RKO (cell line): ENCODE measurements around the gene MTHFD1L.
"Not testable (repeated sequence)": the region's sequence is repeated elsewhere in the genome, so short reads cannot be mapped to it uniquely, and the experiment has no call there.

Experiments
- DNase-seq: peaks from one replicate; pipeline ENCODE4 v3.0.0-alpha.2; 2016; ENCODE audit warnings: low spot score

Gene MTHFD1L

DNA sequence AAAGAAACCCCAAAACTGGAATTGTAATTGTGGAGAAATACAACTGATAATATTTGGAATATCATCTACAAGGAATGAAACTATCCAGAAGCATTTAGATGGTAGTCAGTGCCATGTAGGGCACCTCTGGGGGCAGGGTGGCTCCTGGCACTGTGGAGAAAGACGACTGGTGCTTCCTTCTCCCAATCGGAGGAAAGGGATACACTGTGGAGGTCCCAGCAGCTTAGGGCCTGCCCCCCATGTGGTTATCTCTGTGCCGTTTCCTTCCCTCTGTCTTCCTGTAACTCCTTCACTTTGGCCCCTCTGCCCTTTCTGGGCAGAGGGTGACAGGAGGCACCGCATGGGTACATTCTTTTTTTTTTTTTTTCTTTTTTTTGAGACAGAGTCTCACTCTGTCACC is 178.4 kb downstream of the MTHFD1L start:
- DNase-seq = no peak

DNA sequence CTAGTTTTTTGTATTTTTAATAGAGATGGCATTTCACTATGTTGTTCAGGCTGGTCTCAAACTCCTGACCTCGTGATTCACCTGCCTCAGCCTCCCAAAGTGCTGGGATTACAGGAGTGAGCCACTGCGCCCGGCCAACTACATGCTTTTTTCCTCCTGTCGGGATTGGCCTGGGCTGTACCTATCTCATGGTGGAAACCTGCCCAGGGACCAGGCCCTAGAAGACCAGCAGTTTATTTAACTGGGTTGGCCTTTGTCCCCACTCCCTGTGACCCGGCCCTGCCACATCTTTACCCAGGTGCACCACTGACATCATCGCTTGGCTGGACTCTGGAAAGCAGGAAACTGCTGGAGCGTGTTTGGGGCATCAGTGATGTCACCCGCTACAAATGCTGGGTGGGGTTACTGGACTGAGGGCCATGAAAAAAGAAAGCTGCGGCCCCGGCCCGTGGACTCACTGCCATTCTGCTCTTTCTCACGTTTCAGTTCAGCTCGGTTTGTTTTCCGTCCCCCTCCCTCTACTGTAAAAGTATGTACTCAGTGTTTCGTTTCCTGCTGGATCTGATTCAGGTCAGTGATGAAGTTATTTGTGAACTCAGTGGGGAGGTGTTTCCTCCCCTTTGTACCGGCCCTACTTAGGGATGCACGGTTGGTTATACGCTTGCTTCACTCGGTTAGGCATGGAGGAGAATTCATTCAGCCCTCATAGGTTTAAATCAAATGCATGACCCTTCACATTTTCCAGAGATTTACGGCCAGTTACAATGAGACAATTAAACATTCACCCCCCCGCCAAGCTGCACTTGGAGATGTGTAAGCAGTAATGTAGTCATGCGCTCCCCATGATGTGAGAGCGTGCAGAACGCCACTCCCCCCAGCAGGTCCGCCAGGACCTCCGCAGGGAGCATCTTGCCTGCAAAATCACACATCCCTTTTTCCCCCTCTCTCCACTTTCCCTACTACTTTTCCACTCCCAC is 179.3 kb downstream of the MTHFD1L start:
- DNase-seq = no peak

DNA sequence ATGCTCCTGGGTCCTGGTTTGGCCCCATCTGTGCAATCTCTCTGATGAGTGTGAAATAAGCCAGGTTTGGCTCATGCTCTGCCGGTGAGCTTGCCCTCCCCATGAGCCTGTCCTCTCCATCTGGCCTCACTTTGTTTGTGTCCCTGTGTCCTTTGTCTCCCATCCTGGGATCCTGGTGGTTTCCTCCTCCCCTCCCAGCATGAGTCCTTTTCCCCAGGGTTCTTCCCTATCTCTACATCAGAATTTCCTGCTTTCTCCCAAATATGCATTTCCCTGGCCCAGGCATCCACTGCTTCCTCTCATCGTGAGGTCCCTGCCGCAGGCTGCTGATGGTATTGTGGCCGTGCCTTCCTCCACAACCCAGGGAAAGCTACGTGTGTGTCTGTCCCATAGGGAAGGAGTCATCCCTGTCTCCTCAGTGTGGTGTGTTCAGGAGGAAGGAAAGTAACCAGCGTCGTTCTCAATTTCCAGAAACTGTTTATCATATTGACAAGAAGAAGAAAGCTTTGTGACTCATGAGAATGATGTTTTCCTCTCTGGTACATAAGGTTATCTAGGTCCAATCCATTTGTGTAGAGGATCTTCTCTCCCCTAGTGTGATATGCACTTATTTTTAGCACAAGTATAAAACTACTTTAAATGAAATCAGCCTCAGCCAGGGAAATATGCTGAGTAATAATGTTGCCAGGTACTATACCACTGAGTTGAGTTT is 180.2 kb downstream of the MTHFD1L start:
- DNase-seq = not testable (repeated sequence)

DNA sequence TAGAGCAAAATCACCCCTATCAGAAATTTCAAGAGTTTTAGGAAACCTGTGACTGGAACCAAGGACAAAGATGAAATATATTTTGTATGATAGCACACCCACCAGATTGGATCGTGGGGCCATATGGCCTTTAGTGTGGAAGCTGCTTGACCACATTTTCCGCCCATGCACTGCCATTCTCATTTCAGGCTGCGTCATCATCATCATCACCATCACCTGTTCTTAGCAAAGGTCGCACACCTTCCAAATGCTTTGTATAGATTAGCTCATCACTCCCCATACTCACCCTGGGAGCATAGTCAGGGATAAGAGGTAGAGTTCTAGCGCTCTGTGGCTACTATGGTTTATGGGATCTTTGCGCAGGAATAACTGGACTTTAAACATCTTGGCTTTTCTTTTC is 185.7 kb downstream of the MTHFD1L start:
- no peak for DNase-seq

DNA sequence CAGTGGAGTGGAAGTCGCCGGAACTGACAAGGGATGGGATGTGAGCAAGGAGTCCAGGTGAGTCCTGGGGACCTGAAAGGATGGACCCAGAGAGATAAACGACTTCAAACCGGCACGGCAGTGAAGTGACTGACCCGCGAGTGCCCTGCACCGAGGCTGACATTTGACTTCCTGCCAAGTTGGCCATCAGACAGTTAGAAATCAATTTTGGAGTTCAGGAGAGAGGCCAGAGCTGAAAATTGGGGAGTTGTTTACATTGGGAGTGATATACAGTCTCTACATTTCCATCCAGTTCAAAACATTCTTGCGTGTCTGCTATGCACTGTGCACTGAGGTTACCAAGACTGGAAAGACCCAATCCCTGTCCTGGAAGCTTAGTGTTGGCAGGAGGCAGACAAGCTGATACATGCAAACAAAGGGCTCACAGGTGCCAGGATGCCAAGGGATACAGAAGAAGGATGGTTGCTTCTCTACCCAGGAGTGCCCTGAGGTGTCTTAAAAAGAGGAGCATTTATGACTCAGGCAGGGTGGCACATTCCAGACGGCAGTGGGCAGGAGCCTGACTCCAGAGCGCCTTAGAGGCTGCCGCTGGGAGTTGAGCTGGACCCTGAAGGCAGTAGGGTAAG is 186.6 kb downstream of the MTHFD1L start:
- no peak for DNase-seq

DNA sequence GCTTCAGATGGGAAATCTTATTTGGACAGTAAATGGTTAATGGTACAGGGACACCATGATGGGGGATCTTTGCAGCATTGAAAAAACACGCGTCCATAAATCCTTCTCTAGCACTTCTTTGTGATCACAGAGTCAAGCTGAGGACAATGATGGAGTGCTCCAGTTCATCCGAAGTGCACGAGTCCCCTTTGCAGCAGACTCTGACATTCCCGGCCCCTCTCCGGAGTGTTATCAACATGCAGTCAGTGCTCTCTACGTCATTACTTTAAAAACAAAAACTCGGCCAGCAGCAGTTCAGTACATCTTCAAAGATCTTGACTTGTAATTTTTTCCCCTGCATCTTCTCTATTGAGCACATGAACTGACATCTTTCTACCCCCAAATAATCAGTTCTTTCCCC is 188.8 kb downstream of the MTHFD1L start:
- DNase-seq = no peak

DNA sequence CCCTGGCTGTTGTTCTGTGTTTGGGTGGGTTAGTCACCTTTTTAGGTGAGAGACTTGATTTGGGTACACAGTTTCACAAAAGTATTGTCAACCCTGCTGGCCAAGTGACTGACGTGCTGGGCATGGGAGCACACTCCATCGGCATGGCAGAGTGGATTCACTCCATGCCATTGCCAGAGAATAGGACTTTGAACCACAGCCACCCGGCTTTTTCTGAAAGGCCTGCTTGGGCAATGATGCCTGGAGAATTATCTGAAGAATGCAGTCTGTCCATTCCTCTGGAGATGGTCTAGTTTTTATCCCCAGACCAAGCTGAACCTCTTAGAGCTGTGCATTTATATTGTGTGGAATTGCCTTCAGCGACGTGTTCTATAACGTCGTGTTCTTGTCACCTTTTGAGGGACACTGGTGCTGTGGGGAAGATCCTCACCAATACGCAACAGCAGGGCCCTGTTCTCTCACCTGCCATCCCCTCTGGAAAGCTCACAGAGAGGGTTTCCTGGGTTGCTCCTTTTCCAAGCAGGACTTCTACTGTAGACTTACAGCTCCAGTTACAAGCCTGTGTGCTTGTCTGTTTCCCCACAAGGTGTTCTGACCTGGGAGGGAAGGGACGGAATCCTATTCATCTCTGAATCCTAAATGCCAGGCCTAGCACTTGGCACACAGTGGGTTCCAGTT is 190.9 kb downstream of the MTHFD1L start:
- DNase-seq = no peak

DNA sequence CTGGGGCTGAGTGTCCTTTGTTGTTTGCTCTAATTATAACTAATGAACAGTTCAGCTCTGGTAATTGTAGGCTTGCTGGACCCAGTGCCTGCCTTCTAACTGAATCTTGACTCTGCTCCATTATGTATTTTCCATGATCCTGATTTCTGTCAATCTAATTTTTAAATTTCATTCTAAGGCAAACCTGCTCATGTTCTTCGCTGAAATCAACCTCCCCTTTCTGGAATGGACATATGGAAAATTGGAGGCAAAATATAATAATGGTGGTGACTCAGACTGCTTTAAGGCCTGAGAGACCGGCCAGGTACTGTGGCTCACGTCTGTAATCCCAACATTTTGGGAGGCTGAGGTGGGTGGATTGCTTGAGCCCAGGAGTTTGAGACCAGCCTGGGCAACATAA is 191.6 kb downstream of the MTHFD1L start:
- DNase-seq = no peak

DNA sequence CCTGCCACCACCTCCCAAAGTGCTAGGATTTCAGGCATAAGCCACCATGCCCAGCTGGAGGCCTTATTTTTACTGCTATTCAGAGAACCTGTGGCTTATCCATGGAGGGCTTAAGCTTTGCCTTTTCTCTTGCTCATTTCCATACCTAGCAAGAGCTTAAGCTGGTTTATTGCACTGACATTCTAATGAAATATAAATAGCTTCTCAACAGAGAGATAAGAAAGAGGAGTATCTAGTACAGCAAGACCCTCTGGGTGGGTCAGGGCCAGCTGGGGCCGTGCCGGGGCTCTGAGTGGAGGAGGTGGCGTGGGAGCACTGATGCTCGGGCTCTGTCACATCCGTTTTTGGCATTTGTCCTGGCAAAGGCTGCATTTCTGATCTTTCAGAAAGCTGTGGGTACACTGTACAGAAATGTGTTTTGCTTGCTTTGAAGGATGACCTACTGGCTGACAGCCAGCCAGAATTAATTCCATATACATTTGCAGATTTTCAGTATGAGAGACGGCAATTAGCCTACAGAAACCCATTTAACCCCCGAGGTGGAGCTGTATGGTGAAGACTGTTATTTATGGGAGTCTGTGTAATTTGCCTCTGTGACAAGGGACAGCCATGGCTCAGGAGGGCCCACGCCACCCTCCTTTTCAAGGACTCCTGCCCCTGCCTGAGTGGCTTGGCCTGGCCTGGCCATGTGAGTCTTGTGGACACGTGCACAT is 192.7 kb downstream of the MTHFD1L start:
- DNase-seq = no peak

DNA sequence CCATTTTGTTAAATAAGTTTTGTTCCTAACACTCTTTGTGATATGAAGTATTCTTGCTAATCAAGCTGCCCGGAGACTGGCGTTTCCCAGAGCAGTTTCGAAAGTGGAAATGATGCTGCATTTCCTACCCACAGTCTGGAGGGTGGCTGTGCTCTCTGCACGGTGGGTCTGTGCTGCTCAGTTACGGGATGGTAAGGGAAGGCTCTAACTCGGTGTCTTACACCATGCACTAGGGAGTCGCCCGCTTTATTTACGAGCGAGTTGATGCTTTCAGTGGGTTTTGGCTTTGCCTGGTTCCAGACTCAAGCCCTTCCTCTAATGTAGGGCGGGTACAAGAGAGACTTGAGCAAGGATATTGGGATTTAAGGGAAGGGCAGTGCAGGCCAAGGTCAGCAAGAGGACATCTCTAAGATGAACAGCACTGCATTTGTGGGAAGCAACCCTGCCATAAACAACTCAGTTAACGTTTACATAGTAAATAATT is 194.2 kb downstream of the MTHFD1L start:
- DNase-seq = no peak

DNA sequence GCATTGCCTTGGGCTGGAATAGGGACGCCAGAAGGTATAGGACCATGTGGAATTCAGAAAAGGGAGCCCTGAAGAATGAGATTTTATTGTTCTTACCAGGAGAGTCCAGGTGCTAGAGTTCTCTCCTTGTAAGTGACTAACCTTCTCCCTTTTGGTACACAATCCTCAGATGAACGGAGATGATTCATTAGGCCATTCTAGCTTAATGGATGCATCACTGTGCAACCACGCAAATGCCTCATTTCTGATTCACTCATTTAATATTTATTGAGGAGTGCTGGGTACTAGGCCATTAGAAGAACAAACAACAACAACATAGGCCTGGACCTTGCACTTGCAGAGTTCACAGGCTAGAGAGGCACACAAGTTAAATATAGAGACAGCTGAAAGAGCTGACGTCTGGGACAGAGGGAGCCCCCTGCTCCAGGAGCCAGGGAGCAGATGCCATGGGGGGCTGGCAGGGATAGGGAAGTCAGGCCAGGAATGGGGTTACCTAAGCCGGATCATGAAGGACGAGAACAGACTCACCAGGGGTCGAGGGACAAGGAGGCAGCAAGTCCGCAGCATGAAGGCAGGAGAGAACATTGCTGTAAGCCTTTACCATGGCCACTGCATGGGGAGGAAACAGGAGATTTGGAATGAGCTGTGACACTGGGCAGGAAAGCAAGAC is 194.7 kb downstream of the MTHFD1L start:
- DNase-seq = peak; percentile 97

DNA sequence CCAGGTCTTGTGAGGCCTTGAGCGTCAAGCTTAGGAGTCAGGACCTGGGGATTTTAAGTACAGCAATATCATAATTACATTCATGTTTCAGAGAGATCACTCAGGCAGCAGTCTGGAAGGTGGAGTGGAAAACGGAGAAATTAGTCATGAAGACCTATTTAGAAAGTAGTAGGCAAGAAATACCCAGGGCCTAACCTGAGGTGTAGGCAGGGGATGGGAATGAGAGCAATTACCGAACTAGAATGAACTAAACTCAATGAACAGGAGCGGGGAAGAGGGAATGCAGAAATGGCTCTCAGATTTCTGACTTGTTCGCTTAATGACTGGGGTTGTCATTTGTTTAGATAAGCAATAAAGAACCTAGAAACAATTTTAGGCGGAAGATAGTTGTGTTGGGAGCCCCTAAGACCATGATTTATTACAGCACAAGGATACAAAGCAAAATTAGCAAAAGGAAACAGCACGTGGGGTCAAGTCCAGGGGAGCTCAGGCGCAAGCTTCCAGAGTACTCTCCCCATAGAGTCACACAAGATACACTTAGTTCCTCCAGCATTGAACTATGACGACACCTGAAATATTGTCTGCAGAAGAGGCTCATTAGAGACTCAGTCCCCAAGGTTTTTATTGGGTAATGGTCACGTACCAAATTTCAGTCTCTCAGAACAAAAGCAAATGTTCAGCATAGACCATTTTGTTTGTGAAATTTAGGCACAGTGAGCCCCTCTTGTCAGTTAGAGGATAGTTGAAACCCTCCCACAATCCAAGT is 195.4 kb downstream of the MTHFD1L start:
- no peak for DNase-seq

DNA sequence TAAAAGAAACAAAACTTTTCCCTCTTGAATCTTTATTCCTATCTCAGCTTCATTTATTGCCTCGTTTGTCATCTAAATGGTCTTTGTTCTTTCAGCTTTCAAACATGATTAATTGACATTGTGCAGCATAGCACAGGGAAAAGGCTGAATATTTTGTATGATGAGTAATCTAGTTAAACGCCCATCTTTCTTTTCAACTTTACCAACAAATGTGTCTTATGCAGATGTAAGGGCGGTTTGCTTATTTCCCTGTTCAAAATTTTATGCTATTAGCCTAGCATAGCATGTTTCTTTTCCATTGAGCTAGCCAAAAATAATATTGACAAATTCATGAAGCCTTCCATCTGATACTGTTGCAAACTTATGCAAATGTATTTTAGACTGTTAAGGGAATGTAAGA is 197.8 kb downstream of the MTHFD1L start:
- DNase-seq = no peak

DNA sequence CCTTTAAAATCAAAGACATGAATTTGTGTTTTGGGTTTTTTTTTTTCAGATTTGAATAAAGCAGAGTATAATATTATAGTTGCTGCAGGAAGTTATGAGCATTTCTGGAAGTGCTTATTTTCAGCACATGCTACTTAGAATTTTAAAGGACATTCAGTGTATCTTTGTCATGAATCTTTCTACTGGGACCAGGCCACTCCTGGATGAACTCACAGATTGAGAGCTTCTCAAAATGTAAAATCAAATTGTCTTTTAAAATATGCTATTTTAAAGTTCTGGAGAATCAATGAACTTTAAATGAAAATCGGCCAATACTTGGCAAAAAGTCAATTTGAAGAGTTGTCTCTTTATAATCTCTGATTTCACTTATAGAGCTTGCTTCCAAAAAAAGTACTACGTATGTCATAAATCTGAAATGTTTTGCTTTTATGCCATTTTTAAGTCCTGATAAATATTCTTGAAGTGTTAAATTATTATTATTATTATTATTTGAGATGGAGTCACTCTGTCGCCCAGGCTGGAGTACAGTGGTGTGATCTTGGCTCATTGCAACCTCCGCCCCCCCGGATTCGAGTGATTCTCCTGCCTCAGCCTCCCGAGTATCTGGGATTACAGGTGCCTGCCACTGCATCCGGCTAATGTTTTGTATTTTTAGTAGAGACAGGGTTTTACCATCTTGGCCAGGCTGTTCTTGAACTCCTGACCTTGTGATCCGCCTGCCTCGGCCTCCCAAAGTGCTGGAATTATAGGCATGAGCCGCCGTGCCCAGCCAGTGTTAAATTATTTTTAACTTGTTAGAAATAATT is 198.5 kb downstream of the MTHFD1L start:
- no peak for DNase-seq

DNA sequence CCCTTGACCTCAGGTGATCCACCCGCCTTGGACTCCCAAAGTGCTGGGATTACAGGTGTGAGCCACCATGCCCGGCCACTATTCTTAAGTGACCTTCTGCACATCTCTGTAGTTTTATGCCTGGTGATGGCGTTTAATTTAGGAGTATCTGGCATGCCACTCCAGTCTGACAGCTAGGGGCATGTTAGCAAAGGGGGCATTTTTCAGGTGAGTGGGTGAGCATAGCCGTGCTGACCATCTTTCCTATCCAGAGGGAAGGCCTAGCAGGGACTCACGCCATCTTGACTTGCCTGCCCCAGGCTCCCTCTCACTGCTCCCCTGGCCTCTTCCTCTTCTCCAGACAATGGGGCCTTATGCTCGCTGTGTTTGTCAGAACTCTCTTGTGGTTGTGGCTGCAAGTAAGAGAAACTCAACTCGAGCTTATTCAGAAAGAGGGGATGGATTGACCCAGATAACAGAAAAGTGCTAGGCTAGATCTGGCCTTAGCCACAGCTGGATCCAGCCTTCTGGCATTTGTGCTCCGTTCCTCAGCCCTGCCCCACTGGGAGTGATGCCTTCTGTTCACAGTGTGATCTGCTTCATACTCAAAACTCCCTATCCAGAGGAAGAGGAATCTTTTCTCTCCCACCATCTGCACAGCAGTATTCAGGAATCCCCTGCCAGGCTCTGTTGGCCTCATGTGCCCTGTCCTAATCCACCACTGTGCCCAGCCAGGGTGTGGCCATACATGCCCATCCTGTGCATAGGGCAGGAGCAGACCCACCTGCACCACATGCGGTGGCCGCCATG is 199.7 kb downstream of the MTHFD1L start:
- DNase-seq = no peak

DNA sequence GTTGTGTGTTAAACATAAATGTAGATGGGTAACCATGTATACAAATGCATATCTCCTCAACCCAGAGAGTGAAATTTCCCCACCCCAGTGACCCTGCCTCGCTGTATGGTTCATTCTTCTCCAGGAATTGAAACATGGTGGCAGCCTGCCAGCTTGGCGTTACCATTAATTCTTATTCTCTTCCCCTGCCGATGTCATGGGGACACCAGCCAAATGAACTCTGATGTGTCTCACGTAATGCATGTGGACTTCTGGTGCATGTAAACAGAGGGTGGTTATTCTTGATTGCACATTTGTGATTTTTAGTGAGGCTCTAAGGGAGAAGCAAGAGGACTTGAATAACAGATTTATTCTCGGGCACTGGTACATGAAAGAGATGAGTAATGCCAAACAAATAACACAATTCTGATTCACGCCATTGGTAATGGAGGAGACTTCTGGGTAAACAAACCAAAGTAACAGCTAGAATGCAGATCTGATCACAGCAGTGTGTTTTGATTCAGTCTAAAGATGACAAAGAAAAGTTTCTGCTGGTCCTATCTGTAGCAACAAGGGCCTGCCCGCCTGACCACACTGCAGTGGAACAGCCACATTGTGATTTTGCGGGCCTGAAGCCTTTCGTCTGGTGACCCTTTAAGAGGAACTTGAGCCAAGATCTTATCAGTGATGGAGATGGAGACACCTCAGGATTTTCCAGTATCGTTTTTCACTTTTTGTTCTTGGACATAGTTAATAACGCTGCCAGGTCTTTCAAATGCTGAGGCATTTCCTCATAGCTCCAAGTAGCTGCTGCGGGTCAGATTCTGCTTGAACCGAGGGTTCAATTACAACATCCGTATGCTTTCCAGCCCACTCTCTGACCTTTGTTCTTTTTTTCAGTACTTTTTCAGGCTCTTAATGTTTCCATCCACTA is 202.4 kb downstream of the MTHFD1L start:
- peak; percentile 18 for DNase-seq

DNA sequence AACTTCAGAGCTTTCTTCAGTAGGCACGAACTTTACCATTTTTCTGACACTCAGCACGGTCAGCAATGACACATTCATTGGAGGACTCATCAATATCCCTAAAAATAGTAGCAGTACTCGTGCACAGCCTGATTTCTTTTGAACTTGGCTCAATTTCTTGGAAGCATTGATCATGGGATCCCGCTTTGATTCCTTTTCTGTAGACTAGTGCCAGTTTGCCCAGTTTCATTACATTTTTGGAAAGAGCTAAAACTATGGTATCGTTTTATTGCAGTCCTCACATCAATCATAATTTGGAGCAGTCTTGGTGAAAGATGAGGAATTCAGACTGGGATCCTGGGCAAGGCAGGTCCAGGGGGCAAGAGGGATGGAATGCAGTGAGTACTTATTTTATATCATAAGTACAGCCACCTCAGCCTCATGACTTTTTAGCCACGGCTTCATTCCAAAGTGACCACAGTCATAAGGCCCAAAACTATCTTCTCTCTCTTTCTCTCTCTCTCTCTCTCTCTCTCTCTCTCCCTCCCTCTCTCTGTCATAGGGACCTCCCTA is 203.3 kb downstream of the MTHFD1L start:
- peak; percentile 34 for DNase-seq
